Cardiac fibroblast (primary cell): ENCODE data around the gene HAAO.
"Not testable (repeated sequence)": the region's sequence is repeated elsewhere in the genome, so short reads cannot be mapped to it uniquely, and the experiment has no call there.

Experiments
- DNase-seq, 2 donors: peaks; one replicate each; pipeline versions ENCODE4 v3.0.0 to v3.0.0-alpha.2; 2010; ENCODE audit warnings: low read depth in 2 of 2
- H3K4me3 ChIP-seq, 2 donors: replicated peaks in 1 of 2; 1 replicate in 1 of 2; 2 replicates in 1 of 2; pipeline ENCODE4 v1.5.1; 2011; ENCODE audit warnings: low read depth in 2 of 2, low read length in 2 of 2, mild to moderate bottlenecking in 2 of 2, moderate library complexity in 1 of 2
- CTCF ChIP-seq: IDR thresholded peaks from one replicate; pipeline ENCODE4 v1.5.1; 2011; ENCODE audit warnings: low read depth, mild to moderate bottlenecking, low read length, inconsistent platforms

HAAO gene

GRCh38 chr2:42834161-42834560, 41.8 kb upstream of the HAAO start:
- TF ChIP-seq CTCF = no peak
- no peak for DNase-seq
- no peak overlapping the region for H3K4me3 ChIP-seq

DNA sequence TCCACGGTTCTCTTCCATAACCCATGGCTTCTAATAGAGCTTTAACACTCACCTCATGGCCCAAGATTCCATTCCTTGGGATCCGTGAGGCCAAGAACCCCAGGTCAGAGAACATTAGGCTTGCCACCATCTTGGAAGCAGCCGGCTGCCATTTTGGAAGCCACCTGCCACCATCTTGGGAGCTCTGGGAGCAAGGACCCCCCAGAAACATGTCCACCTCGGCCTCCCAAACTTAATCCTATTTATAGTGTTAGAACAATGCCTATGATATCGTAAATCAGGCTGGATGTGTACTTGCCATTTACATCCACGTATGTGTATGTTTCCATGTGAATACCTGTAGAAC, 39.9 kb upstream of the HAAO start:
- no peak for DNase-seq
- H3K4me3 ChIP-seq = no peak overlapping the region
- no peak for TF ChIP-seq CTCF

GRCh38 chr2:42831575-42832288, 39.3 kb upstream of the HAAO start:
- DNase-seq, H3K4me3 ChIP-seq: not testable (repeated sequence)

GRCh38 chr2:42830922-42831574, 38.7 kb upstream of the HAAO start:
- H3K4me3 ChIP-seq = no peak overlapping the region
- no peak for DNase-seq
- TF ChIP-seq CTCF = no peak

DNA sequence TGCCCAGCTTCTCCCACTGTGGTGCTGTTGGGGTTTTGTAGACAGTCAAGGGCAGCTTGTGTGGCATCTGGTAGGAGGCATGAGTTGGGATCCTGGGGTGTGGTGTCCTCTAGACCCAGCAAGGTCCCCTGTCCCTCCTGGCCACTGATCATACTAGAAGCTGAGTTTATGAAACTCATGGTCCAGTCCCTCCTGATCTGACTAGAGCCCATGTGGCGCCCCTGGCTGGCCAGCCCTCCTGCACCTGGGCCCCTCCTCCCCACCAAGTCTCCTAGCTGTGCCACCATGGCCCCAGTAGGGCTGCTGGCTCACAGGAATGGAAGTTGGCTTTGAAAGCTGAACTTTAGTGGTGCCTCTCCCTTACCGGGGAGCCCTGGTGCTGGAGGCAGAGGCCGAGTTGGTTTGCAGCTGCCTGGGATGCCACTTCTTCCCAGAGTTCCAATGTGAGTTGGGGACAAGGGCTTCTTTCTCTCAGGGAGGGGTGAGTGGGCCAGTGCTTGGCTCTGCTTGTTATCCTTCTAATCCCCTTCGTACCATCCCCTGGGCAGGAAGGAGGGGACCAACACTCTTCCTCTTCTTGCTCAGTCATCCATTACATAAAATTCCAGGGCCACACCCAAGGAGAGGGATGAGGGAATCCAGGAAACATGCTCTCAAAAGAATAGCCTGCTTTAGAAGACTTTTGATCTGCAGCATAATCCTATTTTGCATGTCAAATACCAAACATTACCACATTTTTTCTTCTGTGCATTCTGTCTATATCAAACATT, 37.5 kb upstream of the HAAO start:
- no peak for DNase-seq
- no peak for TF ChIP-seq CTCF
- H3K4me3 ChIP-seq = no peak overlapping the region

GRCh38 chr2:42828487-42829425, 36.4 kb upstream of the HAAO start:
- peak; percentile 77 to 84 for DNase-seq
- no peak overlapping the region for H3K4me3 ChIP-seq
- peak; percentile 90 for TF ChIP-seq CTCF
